Colonic mucosa (tissue), 4 donors: Measurements from ENCODE around the gene JAKMIP1. TPM values are rescaled to one million over a fixed set of nuclear protein-coding genes. Genes with fewer than 3 reads are reported as not detected.

ENCODE experiments used
- DNase-seq: peaks from one replicate; pipeline ENCODE4 v3.0.0-alpha.2; 2020
- H3K27ac ChIP-seq: fragments of 200-600 bp; one replicate; pipeline ENCODE4 v1.8.0; 2021
- H3K27me3 ChIP-seq: fragments of 200-600 bp; one replicate; pipeline ENCODE4 v1.8.0; 2021
- H3K36me3 ChIP-seq: fragments of 200-600 bp; one replicate; pipeline ENCODE4 v1.8.0; 2021
- H3K4me1 ChIP-seq: fragments of 200-600 bp; one replicate; pipeline ENCODE4 v1.8.0; 2021; ENCODE audit warnings: mild to moderate bottlenecking
- H3K4me3 ChIP-seq: fragments of 200-600 bp; one replicate; pipeline ENCODE4 v1.8.0; 2021
- H3K9ac ChIP-seq, 2 donors: one replicate each; pipeline ENCODE4 v1.7.0; 2013; ENCODE audit warnings: control low read depth in 2 of 2, low read depth in 2 of 2, low read length in 2 of 2
- H3K9me3 ChIP-seq: fragments of 200-600 bp; one replicate; pipeline ENCODE4 v1.8.0; 2021
- intact Hi-C: fragments of 100-400 bp; cut with DNase I; formaldehyde crosslinking; loops from one replicate; pipeline ENCODE4 v1.14.1; 2022
- total RNA-seq, 2 donors: library from RNA; stranded (reverse); fragmentation: NEBNext Ultra II Directional in 1 of 2; extraction: Animal tissue kit (Norgen Biotek cat#: 25700) in 1 of 2; gene quantifications; one replicate each; pipeline ENCODE4 v1.2.1, GENCODE V29; 2021
- TF ChIP-seq, protein P1 (sequence below): fragments of 200-600 bp; IDR thresholded peaks from one replicate; pipeline ENCODE4 v1.8.0; 2022; ENCODE audit warnings: antibody characterized with exemption, mild to moderate bottlenecking
- donor health status: healthy.
- donor health status: DM: no; HTN: no; CAD: no.
- donor health status: DM: no; HTN: no; CAD: no.

JAKMIP1 gene
- total RNA-seq, 2 donors from 2014 or later: 0.19 to 0.42 TPM

GRCh38 chr4:6093671-6094070 is 106.7 kb downstream of the JAKMIP1 start:
- Histone ChIP-seq H3K9me3 (no peaks in the 10 kb centered on the region), H3K36me3 (no peaks in the 10 kb centered on the region), H3K27me3 (no peaks in the 10 kb centered on the region), H3K4me1 (no peaks in the 10 kb centered on the region), H3K4me3 (no peak overlapping the region), H3K9ac (no peak overlapping the region), H3K27ac (no peak overlapping the region)
- intact Hi-C loops: no loop called here
- TF ChIP-seq, protein P1, sequence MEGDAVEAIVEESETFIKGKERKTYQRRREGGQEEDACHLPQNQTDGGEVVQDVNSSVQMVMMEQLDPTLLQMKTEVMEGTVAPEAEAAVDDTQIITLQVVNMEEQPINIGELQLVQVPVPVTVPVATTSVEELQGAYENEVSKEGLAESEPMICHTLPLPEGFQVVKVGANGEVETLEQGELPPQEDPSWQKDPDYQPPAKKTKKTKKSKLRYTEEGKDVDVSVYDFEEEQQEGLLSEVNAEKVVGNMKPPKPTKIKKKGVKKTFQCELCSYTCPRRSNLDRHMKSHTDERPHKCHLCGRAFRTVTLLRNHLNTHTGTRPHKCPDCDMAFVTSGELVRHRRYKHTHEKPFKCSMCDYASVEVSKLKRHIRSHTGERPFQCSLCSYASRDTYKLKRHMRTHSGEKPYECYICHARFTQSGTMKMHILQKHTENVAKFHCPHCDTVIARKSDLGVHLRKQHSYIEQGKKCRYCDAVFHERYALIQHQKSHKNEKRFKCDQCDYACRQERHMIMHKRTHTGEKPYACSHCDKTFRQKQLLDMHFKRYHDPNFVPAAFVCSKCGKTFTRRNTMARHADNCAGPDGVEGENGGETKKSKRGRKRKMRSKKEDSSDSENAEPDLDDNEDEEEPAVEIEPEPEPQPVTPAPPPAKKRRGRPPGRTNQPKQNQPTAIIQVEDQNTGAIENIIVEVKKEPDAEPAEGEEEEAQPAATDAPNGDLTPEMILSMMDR: no peak
- no peak for DNase-seq

- H3K4me3 ChIP-seq: no peak overlapping the region
- intact Hi-C loops: no loop called here
- no peak for DNase-seq
- H3K36me3 ChIP-seq: no peaks in the 10 kb centered on the region
- no peaks in the 10 kb centered on the region for H3K27me3 ChIP-seq
- H3K9ac ChIP-seq: no peak overlapping the region
- TF ChIP-seq, protein P1: no peak
- H3K4me1 ChIP-seq: no peaks in the 10 kb centered on the region
- H3K27ac ChIP-seq: no peak overlapping the region
- no peaks in the 10 kb centered on the region for H3K9me3 ChIP-seq
These were observed 107.4 kb downstream of the JAKMIP1 start for GRCh38 chr4:6092971-6093370.

- intact Hi-C loops: no loop called here
These were observed 108.2 kb downstream of the JAKMIP1 start for GRCh38 chr4:6092131-6092530.

GRCh38 chr4:6090931-6091330 is 109.4 kb downstream of the JAKMIP1 start:
- H3K9ac ChIP-seq: no peak overlapping the region
- DNase-seq: no peak
- H3K4me3 ChIP-seq: no peak overlapping the region
- intact Hi-C loops: no loop called here
- H3K36me3 ChIP-seq: no peaks in the 10 kb centered on the region
- no peak overlapping the region for H3K27ac ChIP-seq
- H3K9me3 ChIP-seq: no peaks in the 10 kb centered on the region
- H3K27me3 ChIP-seq: no peaks in the 10 kb centered on the region
- TF ChIP-seq, protein P1: no peak
- no peaks in the 10 kb centered on the region for H3K4me1 ChIP-seq

More at GRCh38 chr4:6092131-6092530, 108.2 kb downstream of the JAKMIP1 start:
- no peak for DNase-seq
- Histone ChIP-seq H3K4me1 (no peaks in the 10 kb centered on the region), H3K9ac (no peak overlapping the region), H3K4me3 (no peak overlapping the region), H3K9me3 (no peaks in the 10 kb centered on the region), H3K27me3 (no peaks in the 10 kb centered on the region), H3K36me3 (no peaks in the 10 kb centered on the region), H3K27ac (no peak overlapping the region)
- TF ChIP-seq, protein P1: no peak

DNA sequence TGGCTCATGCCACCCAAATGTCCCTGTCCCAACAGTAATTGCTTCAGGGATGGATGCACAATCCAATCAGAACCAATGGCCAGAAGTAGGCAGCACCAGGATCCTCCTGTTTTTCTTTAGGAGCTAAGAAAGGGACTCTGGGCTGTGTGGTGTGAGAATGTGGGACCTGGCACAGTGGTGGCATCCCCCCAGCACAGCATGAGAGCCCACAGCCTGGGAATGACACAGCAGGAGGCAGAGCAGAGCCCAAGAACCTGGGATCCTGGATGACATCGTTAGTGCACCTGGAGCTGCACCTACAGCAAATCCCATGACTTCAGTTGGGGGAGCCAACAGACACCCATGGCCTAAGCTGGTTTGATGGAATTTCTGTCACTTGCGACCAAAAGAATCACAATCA is 111.4 kb downstream of the JAKMIP1 start:
- Histone ChIP-seq H3K36me3 (no peaks in the 10 kb centered on the region), H3K27me3 (no peaks in the 10 kb centered on the region), H3K27ac (no peak overlapping the region), H3K4me3 (no peak overlapping the region), H3K9ac (no peak overlapping the region), H3K9me3 (no peaks in the 10 kb centered on the region), H3K4me1 (no peaks in the 10 kb centered on the region)
- DNase-seq: no peak
- TF ChIP-seq, protein P1: no peak
- intact Hi-C loops: loop anchor here (10.0 kb wide), 1 partner anchor 84 kb away; no protein-coding TSS in a partner anchor
